SHP77 treated with DMSO at 0.1 percent for 48 hours (cell line): ENCODE data around the gene NRXN2.

ENCODE experiments used
- DNase-seq: peaks from one replicate; lab custom pipeline; 2025; lab: John Stamatoyannopoulos, UW

Gene NRXN2

DNA sequence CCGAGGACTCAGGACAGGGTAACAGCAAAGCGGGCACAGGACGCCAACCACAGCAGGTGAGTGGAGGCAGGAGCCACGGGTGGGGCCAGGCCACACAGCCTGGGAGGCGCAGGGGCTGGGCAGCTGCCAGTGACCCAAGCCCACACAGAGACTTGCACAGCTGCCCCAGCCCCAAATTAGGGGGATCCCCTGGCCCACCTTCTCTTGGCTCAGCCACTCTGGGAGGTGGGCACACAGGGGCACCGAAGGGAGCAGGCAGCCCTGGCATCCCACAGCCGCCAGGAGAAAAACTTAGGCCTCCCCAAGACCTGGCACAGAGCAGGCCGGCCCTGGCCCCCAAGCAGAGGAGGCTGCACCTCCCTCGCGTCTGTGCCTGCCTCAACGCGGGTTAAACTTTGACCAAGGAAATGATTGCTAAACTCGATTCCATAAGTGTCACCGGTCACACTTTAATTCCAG lies 132.2 kb downstream of the NRXN2 start, which contains the start of gene SLC22A12:
Gene SLC22A12, plus strand, starts transcription at position 458 of the 459 bp plus-strand sequence. CDS start 337 bp downstream, outside the sequence.
- DNase-seq: no peak

DNA sequence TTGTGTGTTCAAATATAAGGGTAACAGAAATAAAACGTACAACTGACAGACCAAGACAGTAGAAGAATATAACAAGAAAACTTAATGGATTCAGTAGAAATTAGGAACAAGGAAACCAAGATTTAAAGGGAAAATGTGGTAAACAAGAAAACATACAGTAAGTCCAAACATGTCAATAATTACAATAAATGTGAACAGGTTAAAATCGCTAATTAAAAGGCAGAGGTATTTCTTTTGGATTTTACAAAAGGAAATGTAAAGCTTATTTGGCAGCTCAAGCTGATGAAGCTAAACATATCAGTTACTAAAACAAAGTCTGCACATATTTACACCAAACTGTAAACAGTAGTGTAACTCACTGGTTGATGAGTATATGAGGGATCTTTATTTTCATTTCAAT lies 134.3 kb downstream of the NRXN2 start:
- no peak for DNase-seq

DNA sequence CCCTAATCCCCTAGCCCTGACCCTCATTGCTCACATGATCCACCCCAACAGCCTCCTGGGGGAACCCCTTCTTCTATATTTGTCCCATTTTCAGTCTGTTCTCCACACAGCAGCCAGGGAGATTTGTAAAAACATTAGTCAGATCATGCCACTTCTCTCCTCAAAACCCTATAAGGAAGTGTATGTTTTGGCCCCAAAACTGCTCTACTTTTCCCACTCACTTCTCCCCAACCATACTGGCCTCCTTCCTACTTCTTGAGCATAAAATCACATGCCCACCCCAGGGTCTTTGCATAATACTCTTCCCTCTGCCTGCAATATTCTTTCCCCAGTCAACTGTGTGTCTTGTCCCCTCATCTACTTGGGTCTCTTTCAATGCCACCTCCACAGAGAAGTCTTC lies 136.6 kb downstream of the NRXN2 start:
- no peak for DNase-seq

DNA sequence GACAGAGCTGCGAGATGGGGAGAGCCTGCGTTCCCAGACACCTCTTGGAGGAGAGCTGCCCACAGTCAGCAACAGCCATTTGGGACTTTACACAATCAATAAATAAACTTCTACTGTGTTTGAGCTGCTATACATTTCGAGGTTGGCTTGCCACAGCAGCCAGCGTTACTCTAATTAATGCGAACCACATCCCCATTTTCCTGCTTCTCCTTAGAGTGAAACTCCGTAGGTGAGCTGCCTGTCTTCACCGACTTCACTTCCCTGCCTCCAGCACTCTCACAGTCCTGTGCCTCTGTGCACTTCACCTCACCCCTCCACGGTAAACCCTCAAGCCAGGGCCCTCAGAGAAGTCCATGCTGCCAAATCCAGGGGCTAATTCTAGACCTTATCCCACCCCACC lies 137.8 kb downstream of the NRXN2 start:
- no peak for DNase-seq

DNA sequence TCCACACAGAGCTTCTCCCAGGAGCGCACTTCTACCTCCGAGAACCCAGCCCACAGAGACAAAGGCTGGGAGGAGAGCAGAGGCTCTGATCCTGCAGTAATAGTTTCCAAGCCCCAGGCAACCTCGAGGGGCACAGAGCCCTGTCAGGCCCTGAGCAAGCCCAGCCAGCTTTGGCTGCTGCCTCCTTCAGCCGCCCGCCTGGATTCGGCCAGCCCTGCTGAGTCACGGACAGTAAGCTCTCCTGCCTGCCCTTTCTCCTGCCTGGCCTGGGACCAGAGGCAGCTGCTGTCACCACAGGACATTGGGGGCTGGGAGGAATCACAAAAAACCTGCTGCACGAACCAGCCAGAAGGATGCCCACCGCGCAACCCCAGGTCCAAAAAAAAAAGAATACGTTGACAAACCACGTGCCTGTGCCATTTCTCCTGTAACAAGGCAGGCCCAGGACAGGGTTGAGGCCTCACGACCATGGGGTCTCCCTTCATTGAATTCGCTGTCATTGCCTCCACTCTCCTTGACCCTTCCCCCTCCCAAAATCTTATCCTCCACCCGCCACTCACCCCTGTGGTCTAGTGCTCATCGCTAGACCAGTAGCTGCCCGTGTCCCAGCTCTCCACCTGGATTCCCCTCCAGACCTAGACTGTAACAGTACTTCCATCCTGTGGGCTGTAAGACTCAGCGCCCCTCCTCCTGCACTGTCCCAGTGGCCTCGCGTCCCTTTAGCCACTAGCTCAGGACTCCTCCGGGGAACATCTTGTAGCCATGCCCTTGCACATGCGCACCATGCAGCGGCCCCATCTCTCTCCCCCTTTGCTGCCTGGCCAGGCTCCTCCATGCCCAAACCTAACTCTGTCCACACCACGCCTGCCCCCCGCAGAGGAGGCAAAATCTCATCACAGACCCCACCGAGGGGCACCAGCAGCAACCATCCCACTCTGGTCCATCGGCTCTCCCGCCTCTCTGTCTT lies 139.4 kb downstream of the NRXN2 start:
- no peak for DNase-seq

DNA sequence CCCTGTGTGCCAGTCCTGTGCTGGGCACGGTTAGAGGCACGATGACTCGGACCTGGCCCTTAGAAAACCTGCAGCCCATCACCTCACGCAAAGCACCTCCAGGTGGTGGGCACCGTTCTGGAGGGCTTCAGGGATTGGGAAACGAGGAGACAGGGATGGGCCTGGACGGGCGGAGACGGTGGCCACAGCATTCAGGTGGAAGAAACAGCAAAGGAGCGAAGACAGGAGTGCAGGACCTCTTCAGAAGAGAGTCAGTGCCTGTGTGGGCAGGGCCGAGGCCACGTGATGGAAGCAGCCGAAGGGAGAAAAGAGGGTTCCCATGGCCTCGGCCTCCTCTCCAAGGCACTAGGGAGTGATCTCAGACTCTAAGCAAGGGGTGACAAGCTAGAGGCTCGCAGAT lies 140.1 kb downstream of the NRXN2 start:
- no peak for DNase-seq

DNA sequence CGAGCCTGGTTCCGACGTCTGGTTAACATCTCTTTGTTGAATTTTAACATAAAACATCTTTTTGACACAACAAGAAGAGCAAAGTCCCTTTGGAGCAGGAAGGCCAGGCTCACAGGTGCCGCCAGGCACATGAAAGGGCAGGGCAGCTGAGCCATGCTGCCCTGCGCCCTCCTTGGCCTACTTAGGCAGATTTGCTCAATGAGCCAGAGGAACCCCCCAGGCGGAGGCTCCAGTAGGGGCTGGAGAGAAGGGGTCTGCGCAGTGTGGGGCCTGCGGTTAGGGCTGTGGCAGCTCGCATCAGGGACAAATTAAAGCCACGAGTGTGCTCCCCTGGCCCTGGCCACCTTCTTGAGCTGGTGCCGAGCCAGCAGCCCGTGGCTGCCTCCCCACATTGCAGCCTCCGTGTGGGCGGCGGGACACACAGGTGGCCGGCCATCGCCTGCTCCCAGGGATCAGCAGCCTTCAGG lies 141.9 kb downstream of the NRXN2 start:
- no peak for DNase-seq

DNA sequence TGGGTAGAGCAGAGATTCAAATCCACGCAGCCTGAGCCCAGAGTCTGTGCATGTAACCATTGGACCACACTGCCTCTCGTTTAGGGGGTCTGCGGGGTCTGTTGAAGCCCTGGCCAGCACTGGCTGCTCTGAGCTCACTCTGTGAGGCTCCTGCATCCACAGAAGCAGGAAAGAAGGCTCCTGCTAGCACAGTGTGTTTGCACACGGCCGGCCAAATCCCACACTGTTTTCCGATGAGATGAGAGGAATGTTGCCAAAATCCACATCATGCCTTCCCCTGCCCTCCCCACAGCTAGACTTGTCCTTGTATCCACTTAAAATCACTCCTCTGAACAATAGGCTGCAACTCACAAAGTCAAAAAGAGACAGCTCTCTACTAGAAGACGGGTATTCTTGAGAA lies 142.6 kb downstream of the NRXN2 start:
- DNase-seq: no peak

DNA sequence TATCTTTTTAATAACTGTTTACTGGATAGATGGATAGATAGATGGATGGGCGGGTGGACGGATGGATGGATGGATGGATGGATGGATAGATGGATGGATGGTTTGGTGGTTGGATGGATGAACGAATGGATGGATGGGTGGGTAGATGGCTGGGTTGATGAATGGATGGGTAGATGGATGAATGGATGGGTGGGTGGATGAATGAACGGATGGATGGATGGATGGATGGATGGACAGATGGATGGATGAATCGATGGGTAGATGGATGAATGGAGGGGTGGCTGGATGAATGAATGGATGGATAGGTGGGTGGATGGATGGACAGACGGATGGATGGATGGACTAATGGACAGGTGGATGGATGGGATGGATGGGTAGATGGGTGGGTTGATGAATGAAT lies 145.8 kb downstream of the NRXN2 start:
- no peak for DNase-seq

DNA sequence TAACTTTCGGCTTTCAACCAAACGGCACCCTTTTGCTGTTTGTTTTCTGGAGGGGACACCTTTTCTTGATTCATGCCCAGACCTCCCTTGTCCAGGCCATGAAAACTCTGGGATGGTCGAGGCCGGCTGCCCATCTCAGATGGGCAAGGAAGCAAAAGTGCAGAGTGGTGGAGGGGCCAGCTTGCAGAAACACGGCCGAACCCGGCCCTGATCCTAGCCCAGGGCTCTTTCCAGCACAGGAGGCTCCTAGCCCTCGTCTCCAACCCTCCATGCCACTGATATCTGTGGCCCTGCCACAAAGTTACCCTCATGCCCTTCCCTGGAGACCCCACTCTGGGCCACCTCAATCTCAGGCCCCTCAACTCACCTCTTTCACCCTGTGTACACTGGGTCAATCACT lies 150.9 kb downstream of the NRXN2 start:
- no peak for DNase-seq

DNA sequence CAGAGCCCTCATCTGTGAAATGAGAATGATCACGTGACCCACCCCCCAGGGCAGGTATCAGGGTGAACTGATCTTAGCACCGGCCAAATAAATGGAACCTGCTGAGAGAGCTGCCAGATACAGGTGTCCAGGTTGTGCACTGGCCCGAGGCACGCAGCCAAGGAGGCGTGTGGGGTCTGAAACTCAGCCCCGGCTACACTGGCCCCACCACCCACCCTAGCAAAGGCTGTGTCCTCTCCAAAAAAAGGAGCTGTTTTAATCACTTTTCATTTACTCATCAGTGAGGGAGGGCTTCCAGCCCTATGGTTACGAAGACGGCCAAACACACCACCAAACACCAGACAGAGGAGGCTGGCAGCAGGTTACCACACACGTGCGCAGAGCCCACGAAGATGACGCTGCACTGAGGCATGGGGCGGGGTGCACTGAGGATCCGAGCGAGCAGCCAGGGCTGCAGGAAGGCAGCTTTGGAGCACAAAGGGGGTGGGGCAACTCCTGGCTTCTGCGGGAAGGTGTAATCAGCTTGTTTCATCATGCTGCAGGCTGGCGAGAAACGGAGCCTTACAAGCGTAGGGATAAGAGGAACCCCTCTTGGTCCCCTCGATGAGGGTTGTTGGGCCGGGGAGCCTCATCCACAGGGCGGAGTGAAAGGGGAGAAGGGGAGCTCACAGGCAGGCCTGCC lies 151.4 kb downstream of the NRXN2 start:
- no peak for DNase-seq

DNA sequence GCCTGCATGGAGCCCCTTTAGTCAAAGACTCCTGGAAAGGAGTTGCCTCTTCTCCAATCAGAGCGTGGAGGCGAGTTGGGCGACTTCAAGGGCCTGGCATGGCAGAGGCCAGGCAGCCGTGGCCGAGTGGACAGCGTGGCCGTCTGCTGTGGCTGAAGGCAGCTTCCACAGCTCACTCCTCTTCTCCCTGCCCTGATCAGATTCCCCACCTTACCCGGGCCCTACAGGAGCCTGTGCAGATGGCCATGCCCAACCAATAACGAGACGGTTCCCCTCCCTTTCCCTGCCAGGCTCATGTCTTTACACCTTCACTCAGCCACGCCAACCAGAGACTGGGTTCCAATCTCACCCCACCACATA lies 152.0 kb downstream of the NRXN2 start:
- no peak for DNase-seq

DNA sequence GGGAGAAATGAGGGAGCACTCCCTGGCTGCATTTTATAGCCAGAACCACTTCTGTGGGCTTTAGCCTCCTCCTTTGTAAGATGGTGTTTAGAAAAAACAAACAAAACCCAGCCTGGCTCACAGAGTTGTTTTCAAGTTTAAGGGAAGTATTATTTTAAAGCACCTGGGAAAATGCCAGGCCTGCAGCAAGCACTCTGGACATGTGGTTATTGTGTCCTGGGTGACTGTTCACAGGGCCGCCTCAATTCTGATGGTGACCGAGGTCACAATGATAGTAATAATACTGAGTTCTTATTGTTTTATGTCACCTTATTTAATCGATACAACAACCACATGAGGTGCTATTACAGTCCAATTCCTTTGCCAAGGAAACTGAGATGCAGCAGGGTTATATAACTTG lies 152.7 kb downstream of the NRXN2 start:
- DNase-seq: no peak

DNA sequence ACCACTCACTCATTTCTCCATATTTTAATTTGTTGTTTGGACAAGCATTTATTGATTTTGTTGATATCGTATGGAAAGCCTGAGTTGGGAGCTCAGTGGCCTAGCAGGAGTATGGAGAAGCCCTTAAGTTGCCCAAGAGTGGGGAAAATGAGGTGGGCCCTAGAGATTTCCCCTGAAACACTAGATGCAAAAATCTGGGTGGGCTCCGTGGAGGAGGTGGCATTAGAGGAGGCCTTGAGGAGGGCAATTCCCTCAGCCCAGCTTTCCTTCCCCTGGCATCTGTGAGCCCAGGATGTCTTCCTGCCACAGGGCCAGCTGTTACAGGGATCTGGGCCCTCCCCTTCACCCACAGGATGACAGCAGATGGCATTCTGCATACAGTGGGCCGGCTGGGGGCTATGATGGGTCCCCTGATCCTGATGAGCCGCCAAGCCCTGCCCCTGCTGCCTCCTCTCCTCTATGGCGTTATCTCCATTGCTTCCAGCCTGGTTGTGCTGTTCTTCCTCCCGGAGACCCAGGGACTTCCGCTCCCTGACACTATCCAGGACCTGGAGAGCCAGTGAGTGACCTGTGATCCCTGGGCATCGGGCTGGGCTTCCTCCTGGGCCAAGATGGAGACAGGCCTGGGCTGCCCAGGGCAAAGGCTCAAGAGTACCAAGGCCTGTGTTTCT lies 153.6 kb downstream of the NRXN2 start:
- DNase-seq: no peak

DNA sequence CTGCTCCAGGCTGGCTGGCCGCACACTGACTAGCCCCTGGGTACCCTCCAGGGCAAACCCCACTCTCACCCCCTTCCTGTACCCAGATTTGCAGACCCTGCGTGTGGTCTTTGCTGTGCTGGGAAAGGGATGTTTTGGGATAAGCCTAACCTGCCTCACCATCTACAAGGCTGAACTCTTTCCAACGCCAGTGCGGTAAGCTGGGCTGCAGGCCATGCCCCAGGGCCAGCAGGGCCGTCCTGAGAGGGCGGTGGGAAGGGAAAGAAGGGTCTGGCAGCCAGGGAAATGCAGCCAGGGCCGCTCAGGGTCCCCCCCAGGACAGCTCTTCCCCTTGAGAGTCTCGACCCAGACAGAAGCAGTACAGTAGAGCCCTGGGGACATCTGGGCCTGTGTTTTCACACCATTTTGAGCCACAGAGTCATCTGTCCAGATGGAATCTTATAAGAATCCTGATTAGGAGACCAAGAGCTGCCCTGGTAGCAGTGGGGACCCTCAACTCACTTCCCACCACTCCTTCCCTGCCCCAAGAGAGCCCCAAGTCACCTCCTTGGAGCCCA lies 154.3 kb downstream of the NRXN2 start:
- DNase-seq: no peak

DNA sequence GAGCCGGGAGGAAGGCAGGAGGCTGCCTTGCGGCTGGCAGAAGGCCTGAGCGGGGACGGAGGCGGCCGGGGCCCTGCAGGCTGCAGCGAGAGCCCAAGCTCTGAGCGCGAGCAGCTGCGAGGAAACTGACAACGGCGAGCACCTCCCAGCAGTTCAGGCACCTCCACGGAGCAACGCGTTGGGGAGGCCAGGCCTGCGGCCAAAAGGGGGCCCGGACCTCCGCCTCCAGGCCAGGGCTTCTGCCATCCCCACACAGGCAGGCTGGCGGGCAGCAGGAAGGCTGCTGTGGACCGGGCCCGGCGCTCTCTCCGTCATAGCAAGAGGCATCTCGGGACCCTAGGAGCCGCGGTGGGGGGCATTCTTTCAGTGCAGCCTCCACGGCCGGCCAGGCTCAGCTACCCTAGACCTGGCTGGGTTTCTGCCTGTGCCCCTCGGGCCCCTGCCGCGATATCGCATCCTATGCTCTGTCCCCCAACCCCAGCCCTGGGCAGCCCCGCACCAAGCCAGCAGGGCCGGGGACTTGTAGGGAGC lies 154.9 kb downstream of the NRXN2 start:
- DNase-seq: no peak

DNA sequence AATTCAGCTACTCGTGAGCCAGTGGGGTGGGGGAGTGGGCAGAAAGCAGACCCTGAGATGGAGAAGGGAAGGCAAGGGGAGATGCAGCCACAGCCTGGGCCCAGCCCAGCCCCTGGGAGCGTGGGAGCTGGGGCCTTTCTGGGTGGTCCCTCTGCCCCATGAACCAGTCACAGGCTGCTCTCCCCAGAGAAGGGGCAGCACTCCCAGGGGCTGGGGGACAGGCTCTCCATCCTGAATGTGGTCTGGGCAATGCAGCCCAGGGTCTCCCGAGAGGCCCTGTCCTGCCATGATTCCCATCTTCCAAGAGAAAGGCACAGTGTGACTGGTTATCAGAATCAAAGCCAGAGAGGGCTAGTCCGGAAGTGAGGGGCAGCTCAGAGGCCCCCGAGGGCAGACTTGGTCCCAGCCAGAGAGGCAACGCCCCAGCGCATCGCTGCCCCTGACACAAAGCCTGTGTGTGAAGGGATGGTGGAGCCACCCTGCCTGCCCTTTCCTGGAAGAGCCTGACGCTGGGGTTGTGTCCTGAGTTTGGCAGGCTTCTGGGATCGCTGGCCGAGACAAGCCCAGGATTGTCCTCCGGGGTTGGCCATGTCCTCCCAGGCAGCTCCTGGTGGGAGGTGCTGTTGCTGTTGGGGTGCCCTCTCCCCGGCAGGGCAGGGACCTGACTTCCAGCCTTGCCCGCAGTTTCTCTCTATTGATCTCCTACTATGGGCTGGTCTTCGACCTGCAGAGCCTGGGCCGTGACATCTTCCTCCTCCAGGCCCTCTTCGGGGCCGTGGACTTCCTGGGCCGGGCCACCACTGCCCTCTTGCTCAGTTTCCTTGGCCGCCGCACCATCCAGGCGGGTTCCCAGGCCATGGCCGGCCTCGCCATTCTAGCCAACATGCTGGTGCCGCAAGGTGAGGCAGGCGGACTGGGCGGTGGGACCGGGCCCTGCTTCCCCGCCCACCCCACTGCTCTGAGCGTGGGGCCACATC lies 155.8 kb downstream of the NRXN2 start:
- no peak for DNase-seq

DNA sequence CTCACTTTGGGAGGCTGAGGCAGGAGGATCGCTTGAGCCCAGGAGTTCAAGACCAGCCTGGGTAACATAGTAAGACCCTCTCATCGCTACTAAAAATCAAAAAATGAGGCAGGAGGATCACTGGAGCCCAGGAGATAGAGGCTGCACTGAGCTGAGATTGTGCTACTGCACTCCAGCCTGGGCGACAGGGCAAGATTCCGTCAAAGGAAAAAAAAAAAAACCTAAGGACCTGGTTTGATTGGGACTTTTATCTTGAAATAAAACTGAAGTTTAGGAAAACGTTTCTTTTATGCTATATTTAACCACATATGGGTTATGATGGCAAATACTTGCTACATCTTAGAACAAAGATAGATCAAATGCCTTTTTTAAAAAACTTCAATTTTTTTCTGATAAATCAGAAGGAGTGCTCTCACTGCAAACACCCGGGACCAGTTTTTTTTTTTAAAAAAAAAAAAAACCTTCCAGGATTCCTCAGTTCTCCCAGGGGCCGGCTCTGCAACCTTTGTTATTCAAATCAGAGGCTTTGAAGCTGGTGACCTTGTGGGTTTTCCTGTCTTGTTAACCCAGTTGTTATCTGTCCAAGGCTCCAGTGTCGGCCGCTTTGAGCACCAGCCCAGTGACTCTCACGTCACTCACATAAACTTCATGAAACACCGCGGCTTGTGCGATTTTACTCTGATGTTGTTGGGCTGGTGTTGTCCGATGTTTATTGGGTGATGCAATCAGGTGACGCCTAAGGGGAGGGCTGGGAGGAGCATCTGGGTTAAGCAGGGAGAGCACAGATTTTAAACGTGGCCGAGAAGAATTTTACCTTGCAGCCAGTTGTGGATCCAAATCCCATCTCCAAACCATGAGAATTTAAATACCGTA lies 156.7 kb downstream of the NRXN2 start:
- no peak for DNase-seq

DNA sequence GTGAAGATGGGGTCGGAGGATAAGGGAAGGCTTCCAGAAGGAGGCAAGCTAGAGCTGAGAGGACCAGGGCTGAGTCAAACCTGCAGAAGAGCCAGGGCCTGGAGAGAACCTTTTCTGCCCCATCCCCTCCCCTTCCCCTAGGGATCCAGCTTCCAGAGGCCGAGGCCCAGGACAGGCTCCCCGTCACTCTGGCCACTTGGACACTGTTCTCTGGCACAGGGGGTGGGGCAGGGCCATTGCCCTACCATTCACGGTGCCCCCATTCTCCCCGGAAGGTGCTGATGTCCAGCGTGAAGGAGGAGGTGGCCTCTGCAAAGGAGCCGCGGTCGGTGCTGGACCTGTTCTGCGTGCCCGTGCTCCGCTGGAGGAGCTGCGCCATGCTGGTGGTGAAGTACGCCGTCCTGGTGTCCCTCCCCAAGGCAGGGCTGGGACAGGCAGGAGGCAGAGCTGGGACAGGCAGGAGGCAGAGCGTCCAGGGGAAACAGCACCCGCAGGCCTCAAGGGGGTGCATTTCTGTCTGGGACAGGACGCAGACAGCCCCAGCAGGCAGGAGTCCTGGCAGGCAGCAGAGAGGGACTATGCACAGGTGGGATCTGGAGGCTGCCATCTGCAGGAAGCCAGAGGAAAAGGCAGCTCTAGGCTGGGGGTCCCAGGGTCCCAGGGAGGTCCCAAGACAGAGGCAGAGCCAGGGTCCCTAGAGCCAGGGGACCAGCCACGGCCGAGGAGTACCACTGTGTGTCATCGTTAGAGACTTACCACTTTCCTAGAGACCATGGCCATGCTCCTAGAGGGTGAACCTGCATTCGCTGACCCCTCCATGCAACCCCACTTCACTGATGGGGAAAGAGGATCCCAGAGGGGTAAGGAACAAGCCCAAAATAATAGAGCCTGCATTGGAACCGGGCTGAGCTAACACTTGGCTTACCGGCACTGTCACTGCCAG lies 157.8 kb downstream of the NRXN2 start:
- DNase-seq: no peak
